Endometrium (tissue), 2 donors: ENCODE data around the gene KRT28.
"Not testable (repeated sequence)": the region's sequence is repeated elsewhere in the genome, so short reads cannot be mapped to it uniquely, and the experiment has no call there.

Experiments
- FAIRE-seq: peaks from 2 replicates; lab custom pipeline; 2012; peaks lifted over from hg19 to GRCh38; lab: Jason Lieb, UNC
- donor health status: control.
- donor health status: control.

KRT28 gene

GRCh38 chr17:40818733-40819527 lies 19.2 kb upstream of the KRT28 start:
- no peak for FAIRE-seq

DNA sequence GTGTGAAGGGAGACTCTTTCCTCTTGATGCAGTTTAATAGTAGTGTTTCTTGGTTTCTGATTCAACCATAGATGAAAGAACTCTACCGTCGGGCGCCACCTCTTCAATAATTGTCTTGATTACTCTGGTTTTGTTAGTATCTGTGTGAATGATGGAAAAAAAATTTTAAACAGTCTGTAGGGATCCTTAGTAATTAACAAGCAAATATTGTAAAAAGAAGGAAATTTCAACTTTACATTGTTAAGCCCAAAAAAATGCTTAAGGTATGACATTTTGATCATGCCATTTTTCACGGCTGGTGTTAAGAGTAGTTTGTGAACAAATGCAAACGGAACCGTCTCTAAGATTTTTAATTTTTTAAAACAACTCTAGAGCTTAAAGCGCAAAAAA lies 18.6 kb upstream of the KRT28 start:
- no peak for FAIRE-seq

DNA sequence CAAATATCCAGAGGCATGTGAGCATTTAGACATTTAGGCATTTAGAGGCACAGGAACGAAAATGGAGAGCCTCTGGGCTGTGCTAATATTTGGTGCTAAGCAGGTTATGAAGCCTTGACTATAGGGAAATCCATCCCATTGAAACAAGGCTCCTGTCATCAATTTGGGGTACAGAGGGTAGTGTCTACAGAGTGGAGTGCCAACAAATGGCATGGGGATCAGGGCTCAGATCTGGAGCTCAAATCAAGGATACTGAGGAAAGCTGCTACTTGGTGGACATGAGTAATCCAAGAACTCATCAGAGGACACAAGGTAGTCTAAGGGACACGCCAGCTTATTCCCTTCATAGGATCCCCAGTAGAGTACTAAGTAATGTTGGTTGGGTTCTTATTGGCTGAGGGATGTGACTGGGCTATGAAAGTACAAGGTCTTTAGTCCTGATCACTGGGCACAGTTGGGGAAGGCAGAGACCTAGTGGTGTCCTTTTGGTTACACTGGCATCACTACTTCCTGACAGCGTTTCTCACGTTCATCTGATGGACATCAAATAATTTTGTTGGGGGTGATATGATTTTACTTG lies 17.4 kb upstream of the KRT28 start:
- FAIRE-seq = no peak

GRCh38 chr17:40816569-40816968 lies 16.8 kb upstream of the KRT28 start:
- no peak for FAIRE-seq

DNA sequence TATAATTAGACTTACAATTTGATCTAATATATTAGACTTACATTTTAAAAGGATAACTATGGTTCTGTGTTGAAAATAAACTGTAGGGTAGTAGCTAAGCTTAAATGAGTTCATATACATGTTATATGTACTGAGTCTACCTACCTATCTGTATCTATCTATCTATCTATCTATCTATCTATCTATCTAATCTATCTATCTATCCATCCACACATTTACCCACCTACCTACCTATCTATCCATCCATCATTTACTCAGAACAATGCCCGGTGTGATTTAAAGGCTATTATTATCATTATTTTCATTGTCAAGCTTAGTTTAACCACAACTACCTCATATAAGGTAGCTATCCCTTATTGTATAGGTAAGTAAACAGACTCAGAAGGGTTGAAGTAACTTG lies 15.6 kb upstream of the KRT28 start:
- no peak for FAIRE-seq

GRCh38 chr17:40814657-40815056 lies 14.9 kb upstream of the KRT28 start:
- not testable (repeated sequence) for FAIRE-seq

DNA sequence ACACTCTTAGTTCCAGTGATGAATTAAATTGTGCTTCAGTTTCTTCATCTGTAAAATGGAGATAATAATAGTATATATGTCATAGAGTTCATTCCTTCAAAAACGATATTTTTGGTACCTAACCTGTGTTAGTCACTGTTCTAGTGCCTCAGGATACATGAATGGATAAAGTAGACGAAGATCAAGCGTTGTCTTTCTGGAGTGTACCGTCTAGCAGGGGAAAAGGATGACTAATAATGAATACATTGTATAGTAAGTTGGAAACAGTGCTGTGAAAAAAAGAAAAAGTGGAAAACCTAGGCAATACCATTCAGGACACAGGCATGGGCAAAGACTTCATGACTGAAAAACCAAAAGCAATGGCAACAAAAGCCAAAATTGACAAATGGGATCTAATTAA lies 14.0 kb upstream of the KRT28 start:
- no peak for FAIRE-seq

- no peak for FAIRE-seq
These were observed 12.9 kb upstream of the KRT28 start for GRCh38 chr17:40812639-40813038.

- no peak for FAIRE-seq
These were observed 10.7 kb upstream of the KRT28 start for GRCh38 chr17:40810494-40810893.

GRCh38 chr17:40809721-40810421 lies 10.1 kb upstream of the KRT28 start:
- FAIRE-seq = no peak

DNA sequence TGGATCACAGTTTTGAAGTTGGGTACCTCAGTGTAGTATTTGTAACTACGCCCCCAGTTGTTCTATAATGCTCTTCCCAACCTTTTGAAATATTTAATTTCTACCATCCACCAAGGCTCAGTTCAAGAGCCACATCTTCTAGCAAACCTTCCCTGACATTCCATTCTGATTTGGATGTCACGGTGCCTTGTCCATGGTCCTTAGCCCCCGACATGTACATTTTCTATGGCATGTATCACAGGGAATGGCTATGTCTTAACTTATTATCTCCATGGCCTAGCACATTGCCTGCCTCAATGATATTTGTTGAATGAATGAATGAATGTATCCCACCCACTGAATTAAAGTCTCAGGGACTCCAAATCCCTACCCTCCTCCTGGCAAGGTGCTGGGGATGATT lies 6.4 kb upstream of the KRT28 start:
- no peak for FAIRE-seq

GRCh38 chr17:40803617-40804082 lies 3.9 kb upstream of the KRT28 start:
- FAIRE-seq = no peak

- no peak for FAIRE-seq
These were observed 1.4 kb upstream of the KRT28 start for GRCh38 chr17:40801157-40801556.

DNA sequence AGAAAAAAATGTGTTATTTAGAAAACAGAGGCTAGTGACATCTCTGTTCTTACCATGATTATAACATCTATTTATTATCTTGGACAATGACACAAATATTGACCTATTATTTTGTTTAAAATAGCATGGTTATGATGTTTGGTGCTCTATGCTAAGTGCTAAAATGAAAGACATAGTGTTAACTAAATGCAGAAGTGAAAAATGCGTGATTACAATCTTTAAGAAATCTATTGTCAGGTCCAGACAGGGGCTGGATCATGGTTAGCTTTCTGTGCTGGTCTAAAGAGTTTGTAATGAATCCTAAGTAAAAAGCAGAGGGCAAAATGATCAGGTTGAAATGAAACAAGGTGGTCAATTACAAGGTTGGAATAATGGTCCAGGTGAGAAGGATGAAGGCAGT lies 622 bp upstream of the KRT28 start:
- FAIRE-seq = no peak

GRCh38 chr17:40796846-40797245 lies 2.9 kb downstream of the KRT28 start:
- FAIRE-seq = no peak

- FAIRE-seq = no peak
These were observed 4.6 kb downstream of the KRT28 start for GRCh38 chr17:40795019-40795667.

DNA sequence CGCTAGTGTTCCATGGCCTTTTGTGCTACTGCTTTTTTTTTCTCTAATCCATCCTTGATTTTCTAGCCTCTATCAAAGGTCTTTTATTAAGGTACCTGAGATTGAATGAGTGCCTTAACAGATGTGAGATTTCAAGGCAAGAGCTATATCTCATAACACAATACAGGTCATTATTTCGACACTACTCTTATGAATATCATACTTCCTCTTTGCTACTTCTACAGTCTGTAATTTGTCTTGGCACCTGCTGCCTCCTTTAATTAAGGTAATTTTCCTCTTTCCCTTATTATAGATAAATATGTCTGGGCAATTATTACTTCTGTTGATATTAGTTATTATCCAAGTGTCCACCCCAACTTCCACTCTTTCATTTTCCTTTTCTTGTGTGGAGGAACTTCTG lies 5.3 kb downstream of the KRT28 start:
- FAIRE-seq = no peak

DNA sequence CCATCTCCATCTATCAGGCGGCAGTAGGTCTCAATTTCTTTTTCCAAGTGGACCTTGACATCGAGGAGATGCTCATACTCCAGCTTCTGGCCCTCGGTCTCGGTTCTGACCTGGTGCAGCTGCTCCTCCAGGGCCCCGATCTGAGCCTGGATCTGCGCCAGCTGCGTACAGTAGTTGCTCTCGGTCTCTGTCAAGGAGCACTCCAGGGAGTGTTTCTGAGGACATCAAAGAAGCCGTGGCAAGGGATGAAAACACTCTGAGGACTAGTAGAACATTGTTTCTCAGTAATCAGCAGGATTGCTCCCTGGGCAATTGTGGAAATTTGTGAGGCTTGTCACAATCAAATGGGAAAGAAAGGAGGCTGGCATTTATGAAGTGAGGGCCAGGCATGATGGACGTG lies 5.9 kb downstream of the KRT28 start:
- FAIRE-seq = no peak

- FAIRE-seq = peak; percentile 86
These were observed 7.8 kb downstream of the KRT28 start for GRCh38 chr17:40791787-40792436.

DNA sequence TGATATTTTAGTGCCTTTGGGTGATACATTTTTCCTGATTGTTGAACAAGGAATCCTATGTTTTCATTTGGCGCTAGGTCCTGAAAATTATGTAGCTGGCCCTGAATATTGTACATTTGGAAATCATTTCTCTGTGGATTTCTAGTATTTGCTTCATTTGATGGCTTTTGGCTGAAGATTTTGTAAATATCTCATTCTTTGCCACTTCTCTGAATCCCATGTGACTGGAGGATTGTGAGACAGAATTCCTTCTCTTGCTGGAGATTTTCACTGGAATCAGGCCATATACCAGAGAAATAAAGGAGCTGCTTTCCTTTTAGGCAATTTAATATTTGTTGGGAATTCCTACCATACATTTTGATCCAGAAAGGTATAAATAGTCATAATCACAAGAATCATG lies 8.6 kb downstream of the KRT28 start:
- peak; percentile 99 for FAIRE-seq

DNA sequence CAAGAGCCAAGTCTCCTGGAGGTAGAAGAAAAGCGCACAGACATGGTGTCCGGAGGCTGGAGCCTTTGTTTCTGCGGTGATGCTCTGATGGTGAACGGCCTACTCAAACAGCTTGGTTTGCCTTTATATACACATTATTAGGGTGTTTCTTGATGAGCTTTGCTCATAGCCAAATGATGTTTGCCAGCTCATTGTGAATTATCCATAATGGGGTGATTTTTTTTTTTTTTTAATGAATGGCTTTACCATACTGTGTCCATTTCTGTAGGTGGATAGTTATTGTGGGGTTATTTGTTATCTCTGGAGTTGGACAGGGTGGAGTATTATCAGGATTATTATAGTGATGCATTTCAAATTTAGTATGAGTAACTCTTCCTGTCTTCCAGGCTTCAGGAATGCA lies 17.3 kb downstream of the KRT28 start, which contains the start of gene KRT27:
Gene KRT27, minus strand, starts transcription at position 101 of the 400 bp plus-strand sequence. Its CDS starts 57 bp downstream, at position 44.
- FAIRE-seq = no peak
